Thoracic aorta (tissue), 2 donors: ENCODE measurements around the gene CCND1. TPM values are rescaled to one million over a fixed set of nuclear protein-coding genes. Genes with fewer than 3 reads are reported as not detected.

Experiments
- ATAC-seq: fragments of 150-250 bp; one replicate; pipeline ENCODE4 v1.8.0; 2017; ENCODE audit warnings: low read depth; ENCODE audit not compliant: insufficient number of reproducible peaks, low FRiP score
- DNase-seq: peaks from one replicate; pipeline ENCODE4 v3.0.0-alpha.2; 2020; ENCODE audit warnings: low spot score
- H3K27ac ChIP-seq, 2 donors: fragments of 200-600 bp; sonication (generic); 1 replicate in 1 of 2; 2 replicates in 1 of 2; pipeline ENCODE4 v1.5.1; 2016; ENCODE audit warnings: mild to moderate bottlenecking in 2 of 2, moderate library complexity in 2 of 2
- H3K27me3 ChIP-seq: fragments of 200-600 bp; sonication (generic); replicated peaks from 2 replicates; pipeline ENCODE4 v1.6.0; 2016; ENCODE audit warnings: mild to moderate bottlenecking; ENCODE audit not compliant: insufficient read depth
- H3K36me3 ChIP-seq: fragments of 200-600 bp; sonication (generic); one replicate; pipeline ENCODE4 v1.5.1; 2016
- H3K4me1 ChIP-seq, 2 donors: fragments of 200-600 bp; sonication (generic); 1 replicate in 1 of 2; 2 replicates in 1 of 2; pipeline versions ENCODE4 v1.5.1 to v1.6.0; 2016; ENCODE audit warnings: low read depth in 2 of 2, mild to moderate bottlenecking in 1 of 2; ENCODE audit not compliant: control insufficient read depth in 1 of 2
- H3K4me3 ChIP-seq: fragments of 200-600 bp; sonication (generic); 2 replicates; pipeline ENCODE4 v1.5.1; 2016; ENCODE audit warnings: mild to moderate bottlenecking
- H3K9me3 ChIP-seq: fragments of 200-600 bp; sonication (generic); 2 replicates; pipeline ENCODE4 v1.5.1; 2016
- total RNA-seq, 2 donors: library from RNA; depleted of rRNA; stranded (reverse); fragments of >200 nt; gene quantifications; one replicate each; pipeline versions ENCODE4 v1.1.0 to v1.2.3, GENCODE V29; 2016
- TF ChIP-seq, protein P1 (sequence below): fragments of 200-600 bp; sonication (generic); IDR thresholded peaks from one replicate; pipeline ENCODE4 v1.5.1; 2019; ENCODE audit warnings: antibody characterized with exemption

Gene CCND1
- total RNA-seq, 2 donors from 2014 or later, result 109 to 142 TPM

DNA sequence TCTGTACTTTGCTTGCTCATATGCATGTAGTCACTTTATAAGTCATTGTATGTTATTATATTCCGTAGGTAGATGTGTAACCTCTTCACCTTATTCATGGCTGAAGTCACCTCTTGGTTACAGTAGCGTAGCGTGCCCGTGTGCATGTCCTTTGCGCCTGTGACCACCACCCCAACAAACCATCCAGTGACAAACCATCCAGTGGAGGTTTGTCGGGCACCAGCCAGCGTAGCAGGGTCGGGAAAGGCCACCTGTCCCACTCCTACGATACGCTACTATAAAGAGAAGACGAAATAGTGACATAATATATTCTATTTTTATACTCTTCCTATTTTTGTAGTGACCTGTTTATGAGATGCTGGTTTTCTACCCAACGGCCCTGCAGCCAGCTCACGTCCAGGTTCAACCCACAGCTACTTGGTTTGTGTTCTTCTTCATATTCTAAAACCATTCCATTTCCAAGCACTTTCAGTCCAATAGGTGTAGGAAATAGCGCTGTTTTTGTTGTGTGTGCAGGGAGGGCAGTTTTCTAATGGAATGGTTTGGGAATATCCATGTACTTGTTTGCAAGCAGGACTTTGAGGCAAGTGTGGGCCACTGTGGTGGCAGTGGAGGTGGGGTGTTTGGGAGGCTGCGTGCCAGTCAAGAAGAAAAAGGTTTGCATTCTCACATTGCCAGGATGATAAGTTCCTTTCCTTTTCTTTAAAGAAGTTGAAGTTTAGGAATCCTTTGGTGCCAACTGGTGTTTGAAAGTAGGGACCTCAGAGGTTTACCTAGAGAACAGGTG lies 11.1 kb downstream of the CCND1 start:
- peaks cover 40% of the 10 kb centered on the region for H3K36me3 ChIP-seq
- no peak for DNase-seq

DNA sequence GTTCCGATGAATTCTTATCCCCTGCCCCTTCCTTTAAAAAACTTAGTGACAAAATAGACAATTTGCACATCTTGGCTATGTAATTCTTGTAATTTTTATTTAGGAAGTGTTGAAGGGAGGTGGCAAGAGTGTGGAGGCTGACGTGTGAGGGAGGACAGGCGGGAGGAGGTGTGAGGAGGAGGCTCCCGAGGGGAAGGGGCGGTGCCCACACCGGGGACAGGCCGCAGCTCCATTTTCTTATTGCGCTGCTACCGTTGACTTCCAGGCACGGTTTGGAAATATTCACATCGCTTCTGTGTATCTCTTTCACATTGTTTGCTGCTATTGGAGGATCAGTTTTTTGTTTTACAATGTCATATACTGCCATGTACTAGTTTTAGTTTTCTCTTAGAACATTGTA lies 12.0 kb downstream of the CCND1 start:
- DNase-seq (no peak), ATAC-seq (no peak)
- H3K27ac ChIP-seq, result no peak overlapping the region
- no peaks in the 10 kb centered on the region for H3K4me1 ChIP-seq
- no peaks in the 10 kb centered on the region for H3K9me3 ChIP-seq
- H3K27me3 ChIP-seq, result no peaks in the 10 kb centered on the region
- H3K4me3 ChIP-seq, result no peak overlapping the region
- TF ChIP-seq, protein P1, sequence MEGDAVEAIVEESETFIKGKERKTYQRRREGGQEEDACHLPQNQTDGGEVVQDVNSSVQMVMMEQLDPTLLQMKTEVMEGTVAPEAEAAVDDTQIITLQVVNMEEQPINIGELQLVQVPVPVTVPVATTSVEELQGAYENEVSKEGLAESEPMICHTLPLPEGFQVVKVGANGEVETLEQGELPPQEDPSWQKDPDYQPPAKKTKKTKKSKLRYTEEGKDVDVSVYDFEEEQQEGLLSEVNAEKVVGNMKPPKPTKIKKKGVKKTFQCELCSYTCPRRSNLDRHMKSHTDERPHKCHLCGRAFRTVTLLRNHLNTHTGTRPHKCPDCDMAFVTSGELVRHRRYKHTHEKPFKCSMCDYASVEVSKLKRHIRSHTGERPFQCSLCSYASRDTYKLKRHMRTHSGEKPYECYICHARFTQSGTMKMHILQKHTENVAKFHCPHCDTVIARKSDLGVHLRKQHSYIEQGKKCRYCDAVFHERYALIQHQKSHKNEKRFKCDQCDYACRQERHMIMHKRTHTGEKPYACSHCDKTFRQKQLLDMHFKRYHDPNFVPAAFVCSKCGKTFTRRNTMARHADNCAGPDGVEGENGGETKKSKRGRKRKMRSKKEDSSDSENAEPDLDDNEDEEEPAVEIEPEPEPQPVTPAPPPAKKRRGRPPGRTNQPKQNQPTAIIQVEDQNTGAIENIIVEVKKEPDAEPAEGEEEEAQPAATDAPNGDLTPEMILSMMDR, result no peak
- peaks cover 35% of the 10 kb centered on the region for H3K36me3 ChIP-seq

More for the DNA sequence above, 11.1 kb downstream of the CCND1 start:
- TF ChIP-seq, protein P1, result no peak
- ATAC-seq, result no peak
- Histone ChIP-seq H3K27me3 (no peaks in the 10 kb centered on the region), H3K27ac (no peak overlapping the region), H3K9me3 (no peaks in the 10 kb centered on the region), H3K4me3 (no peak overlapping the region), H3K4me1 (no peaks in the 10 kb centered on the region)

DNA sequence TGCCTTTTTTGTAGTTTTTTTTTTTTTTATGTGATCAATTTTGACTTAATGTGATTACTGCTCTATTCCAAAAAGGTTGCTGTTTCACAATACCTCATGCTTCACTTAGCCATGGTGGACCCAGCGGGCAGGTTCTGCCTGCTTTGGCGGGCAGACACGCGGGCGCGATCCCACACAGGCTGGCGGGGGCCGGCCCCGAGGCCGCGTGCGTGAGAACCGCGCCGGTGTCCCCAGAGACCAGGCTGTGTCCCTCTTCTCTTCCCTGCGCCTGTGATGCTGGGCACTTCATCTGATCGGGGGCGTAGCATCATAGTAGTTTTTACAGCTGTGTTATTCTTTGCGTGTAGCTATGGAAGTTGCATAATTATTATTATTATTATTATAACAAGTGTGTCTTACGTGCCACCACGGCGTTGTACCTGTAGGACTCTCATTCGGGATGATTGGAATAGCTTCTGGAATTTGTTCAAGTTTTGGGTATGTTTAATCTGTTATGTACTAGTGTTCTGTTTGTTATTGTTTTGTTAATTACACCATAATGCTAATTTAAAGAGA lies 12.5 kb downstream of the CCND1 start:
- no peak overlapping the region for H3K27ac ChIP-seq
- peaks cover 34% of the 10 kb centered on the region for H3K36me3 ChIP-seq
- ATAC-seq, result no peak
- H3K4me3 ChIP-seq, result no peak overlapping the region
- no peaks in the 10 kb centered on the region for H3K4me1 ChIP-seq
- no peaks in the 10 kb centered on the region for H3K27me3 ChIP-seq
- TF ChIP-seq, protein P1, result no peak
- no peaks in the 10 kb centered on the region for H3K9me3 ChIP-seq
- no peak for DNase-seq

DNA sequence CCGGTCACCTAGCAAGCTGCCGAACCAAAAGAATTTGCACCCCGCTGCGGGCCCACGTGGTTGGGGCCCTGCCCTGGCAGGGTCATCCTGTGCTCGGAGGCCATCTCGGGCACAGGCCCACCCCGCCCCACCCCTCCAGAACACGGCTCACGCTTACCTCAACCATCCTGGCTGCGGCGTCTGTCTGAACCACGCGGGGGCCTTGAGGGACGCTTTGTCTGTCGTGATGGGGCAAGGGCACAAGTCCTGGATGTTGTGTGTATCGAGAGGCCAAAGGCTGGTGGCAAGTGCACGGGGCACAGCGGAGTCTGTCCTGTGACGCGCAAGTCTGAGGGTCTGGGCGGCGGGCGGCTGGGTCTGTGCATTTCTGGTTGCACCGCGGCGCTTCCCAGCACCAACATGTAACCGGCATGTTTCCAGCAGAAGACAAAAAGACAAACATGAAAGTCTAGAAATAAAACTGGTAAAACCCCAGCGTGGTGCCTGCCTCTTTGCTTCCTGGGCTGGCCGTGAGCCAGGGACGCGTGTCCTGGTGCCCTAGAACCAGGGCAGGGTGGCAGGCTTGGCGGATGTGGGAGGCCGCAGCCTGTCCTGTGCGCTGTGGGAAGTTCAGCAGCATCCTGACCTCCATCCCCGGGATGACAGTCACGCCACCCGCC lies 13.2 kb downstream of the CCND1 start:
- H3K36me3 ChIP-seq, result peaks cover 28% of the 10 kb centered on the region
- no peaks in the 10 kb centered on the region for H3K27me3 ChIP-seq
- no peaks in the 10 kb centered on the region for H3K4me1 ChIP-seq
- TF ChIP-seq, protein P1, result no peak
- ATAC-seq, result no peak
- no peak for DNase-seq
- H3K27ac ChIP-seq, result no peak overlapping the region
- H3K4me3 ChIP-seq, result no peak overlapping the region
- no peaks in the 10 kb centered on the region for H3K9me3 ChIP-seq
